RPMI7951 (cell line): ENCODE results near the gene CAMKV. TPM values are rescaled to one million over a fixed set of nuclear protein-coding genes. Genes with fewer than 3 reads are reported as not detected.
"Not testable (repeated sequence)": the region's sequence is repeated elsewhere in the genome, so short reads cannot be mapped to it uniquely, and the experiment has no call there.

Experiments used
- DNase-seq: peaks from one replicate; pipeline ENCODE4 v3.0.0-alpha.2; 2012; ENCODE audit warnings: low read depth
- total RNA-seq: library from RNA; depleted of rRNA; stranded (reverse); fragments of >200 nt; shearing (Covaris generic); gene quantifications from 2 replicates; pipeline ENCODE4 v1.2.3, GENCODE V29; 2014; rRNA removed

The CAMKV gene
- total RNA-seq, 1 experiment from 2014 or later, result not detected

DNA sequence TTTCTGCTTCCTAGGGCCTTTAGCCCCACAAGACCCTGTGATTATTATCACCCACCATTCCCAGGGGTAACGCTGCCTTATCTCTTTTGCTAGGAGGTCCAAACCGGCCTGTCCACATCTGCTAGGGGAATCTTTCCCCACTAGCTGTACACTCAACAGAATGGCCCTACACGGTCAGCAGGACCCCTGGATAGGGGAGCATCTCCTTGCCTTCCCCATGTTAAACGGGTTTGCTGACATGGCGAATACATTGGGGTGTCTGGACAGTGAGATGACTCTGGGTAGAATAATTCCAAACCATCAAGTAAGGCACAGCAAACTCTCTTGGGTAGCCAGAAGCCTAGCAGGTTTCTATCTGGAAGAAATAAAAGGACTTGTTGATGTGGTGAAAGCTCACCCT lies 14.0 kb downstream of the CAMKV start:
- DNase-seq, result no peak

DNA sequence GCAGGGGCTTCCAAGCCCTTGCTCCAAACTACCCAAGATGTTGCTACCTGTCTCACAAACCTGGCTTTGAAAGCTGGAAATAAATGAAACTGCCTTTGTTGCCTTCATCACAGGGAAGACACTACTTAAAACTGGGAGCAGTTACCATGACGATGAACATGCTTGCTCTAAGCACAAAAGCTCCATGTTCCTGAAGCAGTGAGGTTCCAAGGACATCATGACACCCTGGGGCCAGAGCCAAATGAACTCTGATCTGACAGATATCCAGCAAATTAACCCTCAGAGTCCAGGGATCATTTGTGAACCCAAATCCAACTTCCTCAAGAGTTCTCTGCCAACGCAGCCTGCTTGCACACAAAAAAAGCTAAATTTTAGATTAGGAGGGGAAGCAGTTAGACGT lies 24.0 kb downstream of the CAMKV start:
- DNase-seq, result no peak

DNA sequence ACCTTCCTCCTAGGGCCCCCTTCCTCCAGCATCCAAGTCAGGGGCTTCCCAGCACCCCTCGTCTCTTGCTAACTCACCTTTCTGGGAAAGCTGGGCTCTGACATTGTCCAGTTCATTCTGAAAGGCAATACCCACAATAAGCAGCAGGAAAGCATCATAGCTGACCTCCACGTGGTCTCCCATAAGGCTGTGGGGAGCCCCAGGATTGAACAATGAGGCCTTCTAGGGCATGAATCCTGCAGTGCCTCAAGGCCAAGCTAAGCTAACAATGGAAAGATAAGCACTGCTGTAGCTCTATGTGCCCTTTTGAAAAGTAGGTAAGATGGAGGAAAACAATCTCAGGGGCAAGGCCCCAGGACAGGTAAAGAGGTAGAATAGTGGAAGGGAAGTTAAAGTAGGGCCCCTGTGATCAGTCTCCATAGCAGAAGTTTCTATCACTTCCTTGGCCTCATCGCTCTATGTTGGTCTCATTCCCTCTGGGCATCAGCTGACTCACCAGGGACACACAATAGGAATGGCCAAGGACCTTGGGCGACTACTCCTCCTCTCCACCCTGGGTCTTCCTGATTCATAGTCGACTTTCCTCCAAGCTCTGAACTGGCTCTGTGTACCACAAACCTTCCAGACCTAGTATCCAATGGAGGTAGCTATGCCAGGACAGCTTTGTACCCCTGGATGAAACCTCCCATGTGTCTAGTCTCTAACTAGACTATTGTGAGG lies 25.1 kb downstream of the CAMKV start:
- peak; percentile 21 for DNase-seq

DNA sequence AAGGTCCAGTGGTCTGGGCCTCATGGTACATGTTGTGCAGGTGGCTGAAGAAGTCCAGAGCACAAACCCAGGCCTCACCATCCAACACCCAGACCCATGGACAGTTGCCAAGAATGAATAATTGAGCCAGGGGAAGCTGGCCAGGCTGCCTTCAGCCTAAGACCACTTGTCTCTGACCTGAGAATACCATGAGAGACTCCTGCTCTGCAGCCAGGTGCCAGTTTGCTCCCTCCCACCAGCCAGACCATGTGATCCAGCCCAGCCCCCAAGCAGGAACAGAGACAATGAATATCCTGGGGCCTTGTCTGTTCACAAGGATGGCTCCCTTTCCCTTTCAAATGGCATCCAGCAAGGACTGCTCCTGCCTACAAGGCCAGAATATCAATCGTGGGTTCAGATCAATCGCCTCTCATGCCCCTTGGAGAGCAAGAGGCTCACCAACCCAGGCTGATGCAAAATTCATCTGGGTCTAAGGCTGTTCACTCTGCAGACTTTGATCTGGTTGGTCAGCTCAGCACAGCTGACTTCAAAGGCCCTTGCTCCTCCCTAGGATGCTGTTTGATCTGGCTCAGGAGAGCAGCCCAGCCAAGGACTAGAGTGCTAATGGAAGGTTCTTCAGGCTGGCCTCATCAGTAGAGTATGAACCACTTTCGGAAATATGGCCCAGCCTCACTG lies 26.7 kb downstream of the CAMKV start:
- DNase-seq, result no peak

DNA sequence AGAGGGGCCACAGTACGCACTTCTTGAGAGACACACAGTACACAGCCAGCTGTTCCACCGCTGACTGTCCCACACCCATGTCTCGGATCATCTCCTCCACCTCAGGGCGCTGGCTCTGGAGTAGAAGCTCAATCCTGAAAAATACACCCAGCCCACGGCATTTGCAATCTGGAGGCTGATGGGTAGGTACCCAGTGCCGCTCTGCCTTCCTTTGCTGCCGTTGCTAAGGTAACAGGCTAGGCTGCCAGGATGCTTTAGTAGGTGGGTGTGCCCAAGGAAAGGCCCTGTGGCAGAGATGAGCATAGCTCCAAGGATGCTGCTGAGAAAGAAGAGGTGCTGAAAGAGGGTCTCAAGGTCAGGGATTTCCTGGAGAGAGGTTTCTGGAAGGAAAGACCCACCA lies 27.9 kb downstream of the CAMKV start:
- no peak for DNase-seq

DNA sequence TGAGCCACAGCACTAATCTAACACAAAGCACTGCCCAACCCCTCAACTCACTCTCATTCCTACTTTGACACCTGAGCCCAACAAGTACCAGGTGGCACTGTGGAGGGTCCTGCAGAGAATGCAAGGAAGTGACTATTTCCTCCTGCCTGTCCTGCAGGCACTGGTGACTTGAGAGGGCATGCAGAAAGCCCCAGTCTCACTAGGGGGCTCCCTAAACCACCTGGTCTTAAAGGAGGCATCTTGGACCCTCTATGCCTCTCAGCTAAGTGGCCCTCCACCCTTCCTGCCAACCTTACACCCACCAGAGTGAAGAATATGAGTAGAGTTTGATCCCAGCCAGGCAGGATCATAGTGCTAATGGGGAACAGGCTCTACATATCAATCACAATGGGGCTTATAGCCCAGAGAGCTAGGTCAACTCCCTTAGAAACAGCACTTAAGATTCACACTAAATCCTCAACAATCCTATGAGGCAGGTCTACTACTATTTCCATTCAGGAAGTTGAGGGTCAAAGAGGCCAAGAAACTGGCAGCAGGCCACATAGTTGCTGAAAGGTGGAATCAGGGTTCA lies 28.5 kb downstream of the CAMKV start:
- peak; percentile 23 for DNase-seq

DNA sequence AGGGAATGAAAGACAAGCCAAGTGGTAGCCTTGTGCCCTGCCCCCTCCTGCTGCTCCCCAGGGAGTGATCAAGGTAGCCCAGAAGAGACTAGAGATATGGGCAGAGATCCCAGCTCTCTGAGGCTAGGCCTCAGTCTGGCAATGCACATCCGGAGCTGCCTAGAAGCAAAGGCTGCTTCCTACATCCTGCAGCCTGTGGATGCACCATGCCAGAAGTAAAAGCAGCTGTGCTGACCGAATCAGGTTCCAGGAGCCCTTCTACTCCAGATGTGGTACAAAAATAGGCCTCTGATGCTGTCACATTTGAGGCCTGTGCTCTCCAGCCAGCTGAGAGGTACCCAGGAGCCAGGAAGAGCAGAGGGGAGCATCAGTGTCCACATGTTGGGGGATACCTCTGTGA lies 29.3 kb downstream of the CAMKV start:
- no peak for DNase-seq

DNA sequence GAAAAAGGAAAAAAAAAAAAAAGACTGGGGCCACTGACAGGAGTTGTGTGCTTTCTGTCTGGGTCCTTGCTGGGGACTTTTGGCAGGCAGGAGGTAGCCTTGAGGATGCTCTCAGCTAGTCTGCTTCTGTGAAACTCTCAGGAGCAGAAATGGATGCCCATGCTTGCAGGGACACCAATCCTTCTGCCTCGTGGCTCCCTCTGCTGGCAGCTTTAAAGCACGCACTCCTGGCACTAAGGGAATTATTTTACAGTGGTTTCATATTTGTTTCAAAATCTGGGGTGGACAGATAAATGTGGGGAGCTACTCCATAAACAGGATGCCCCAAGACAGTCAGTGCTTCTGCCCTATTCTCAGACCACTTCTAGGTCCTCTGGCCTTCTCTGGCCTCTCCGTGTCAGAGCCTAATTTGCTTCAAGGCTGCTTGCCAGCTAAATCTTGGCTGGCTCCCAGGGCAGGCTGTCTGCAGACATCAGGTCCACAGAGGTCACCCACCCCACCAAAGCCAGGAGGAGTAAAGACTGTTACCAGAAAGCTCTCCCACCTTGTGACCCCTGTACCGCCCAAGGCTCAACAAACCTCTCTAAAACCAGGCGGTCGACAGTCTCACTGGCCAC lies 30.4 kb downstream of the CAMKV start:
- peak; percentile 69 for DNase-seq

DNA sequence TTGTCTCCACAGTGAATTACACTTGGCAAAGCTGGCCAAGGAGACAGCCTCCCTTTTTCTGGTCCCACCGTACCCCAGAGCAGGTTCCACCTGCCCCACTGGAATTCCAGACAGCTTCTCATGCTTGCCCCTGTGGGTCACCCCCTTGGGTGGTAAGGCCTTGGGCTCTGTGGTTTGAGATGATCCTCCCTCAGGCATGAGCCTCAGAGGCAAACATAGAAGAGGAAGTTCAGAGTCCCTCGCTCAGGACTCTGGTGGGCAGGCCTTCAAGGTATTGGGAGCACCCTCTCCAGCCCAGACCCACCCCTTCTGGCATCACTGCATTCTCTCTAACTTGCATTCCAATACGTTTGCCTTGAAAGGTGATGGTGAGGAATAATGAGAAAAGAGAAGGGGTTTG lies 38.4 kb downstream of the CAMKV start:
- DNase-seq, result no peak

DNA sequence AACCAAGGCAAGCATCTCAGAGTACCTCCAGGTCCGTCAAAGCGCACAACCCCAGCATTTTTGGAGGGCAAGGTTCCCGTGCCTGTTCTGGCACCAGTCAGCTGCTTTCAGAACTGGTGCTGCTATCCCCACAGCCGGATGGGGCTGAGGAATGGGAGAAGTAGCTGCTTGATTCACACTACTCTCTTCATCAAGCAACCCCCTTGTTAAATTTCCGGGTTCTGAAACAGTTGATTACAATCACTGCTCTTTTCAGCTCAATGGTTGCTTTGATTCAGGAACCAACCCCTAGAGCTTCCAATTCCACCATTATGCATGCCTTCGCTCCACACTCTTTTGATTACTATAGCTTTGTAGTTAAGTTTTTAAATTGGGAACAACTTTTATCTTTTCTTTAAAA lies 43.7 kb downstream of the CAMKV start:
- DNase-seq, result peak; percentile 8

DNA sequence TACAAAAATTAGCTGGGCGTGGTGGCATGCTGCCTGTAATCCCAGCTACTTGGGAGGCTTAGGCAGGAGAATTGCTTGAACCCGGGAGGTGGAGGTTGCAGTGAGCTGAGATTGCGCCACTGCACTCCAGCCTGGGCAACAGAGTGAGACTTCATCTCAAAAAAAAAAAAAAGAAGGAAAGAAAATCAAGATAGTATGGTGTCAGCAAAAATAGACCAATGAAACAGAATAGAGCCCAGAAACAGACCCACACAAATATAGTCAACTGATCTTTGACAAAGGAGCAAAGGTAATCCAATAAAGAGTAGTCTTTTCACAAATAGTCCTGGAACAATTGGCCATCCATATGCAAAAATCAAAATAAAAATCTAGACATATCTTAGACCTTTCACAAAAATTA lies 46.6 kb downstream of the CAMKV start:
- DNase-seq, result not testable (repeated sequence)

DNA sequence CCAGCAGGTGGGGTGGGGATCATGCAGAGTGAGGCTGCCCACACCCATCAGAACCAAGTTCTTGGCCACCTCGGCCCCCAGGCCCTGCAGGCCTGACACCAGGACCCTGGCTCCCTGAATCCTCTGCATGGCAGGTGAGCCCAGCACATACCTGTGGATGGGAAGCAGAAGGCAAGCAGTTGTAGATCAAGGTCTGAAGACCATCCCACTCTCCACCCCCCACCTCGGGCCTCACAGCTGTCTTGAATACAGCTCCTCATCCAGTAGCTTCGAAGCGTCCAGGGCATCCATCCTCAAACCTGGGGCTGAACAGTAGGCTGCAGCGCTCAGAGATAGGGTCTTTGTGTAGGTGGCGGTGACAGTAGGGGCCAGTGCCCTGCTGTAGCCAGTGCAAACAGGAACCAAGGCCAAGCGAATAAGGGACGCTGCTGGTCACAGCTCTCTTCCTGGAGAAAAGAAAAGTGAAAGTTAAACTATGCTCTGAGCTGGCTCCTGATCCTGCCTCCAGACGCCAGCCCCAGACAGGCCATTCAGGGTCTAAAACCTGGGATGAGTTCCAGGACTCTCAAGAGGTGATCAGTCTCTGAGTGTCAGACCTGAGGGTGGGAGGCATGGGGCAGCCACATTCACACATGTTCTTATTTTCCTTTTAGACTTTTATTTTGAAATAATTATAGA lies 56.1 kb downstream of the CAMKV start, which contains the start of gene UBA7:
TSS of gene UBA7 (minus strand) at position 457 of the 678 bp plus-strand sequence. CDS start at position 291, 166 bp downstream.
- DNase-seq, result peak; percentile 88

DNA sequence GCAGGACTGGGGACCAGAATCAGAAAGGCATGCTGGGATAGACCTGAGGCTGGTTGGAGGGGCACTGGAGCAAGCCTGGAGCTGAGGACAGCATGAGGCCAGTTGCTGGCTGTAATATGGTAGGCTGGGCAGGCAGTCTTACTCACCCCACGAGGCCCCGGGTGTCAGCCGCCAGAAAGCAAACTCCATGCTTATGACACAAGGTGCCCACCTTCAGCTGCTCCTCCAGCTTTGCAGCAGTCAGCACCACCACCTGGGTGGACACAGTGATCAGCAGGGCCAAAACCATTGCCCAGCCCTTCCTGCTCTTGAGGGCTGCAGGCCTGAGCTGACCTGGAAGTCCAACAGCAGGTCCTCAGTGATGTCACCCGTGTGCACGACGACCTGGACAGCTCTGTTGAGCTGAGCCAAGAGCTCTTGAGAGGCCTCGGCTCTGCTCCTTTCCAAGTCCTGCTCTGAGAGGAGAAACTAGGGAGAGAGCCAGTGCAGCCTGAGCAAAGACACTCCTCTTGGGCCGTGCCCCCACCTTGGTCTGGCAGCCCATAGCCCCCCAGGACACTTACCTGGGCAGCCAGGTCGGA lies 56.7 kb downstream of the CAMKV start:
- DNase-seq, result no peak

Other genes with a start within 250 kb of the CAMKV start
- gene APEH, start 195.6 kb downstream of the CAMKV start, total RNA-seq, result 103 and 108 TPM in 2 replicates
- 0.88 and 3.4 TPM in 2 replicates for gene MST1, start 180.4 kb downstream of the CAMKV start, total RNA-seq
- 11.0 and 17.4 TPM in 2 replicates for gene RNF123, start 180.3 kb downstream of the CAMKV start, total RNA-seq
- gene AMIGO3, start 150.2 kb downstream of the CAMKV start, total RNA-seq, result 1.1 and 4.3 TPM in 2 replicates
- 28.5 and 49.1 TPM in 2 replicates for gene GMPPB, start 146.0 kb downstream of the CAMKV start, total RNA-seq
- gene IP6K1, start 83.4 kb downstream of the CAMKV start, total RNA-seq, result 26.4 and 32.5 TPM in 2 replicates
- not detected in 2 replicates for gene CDHR4, start 70.0 kb downstream of the CAMKV start, total RNA-seq
- gene INKA1, start 66.6 kb downstream of the CAMKV start, total RNA-seq, result 4.1 and 6.6 TPM in 2 replicates
- gene UBA7, start 56.0 kb downstream of the CAMKV start, total RNA-seq, result 22.3 and 27.2 TPM in 2 replicates
- 13.5 and 15.0 TPM in 2 replicates for gene TRAIP, start 13.3 kb downstream of the CAMKV start, total RNA-seq
- 0.29 and 0.36 TPM in 2 replicates for gene MST1R, start 34.0 kb upstream of the CAMKV start, total RNA-seq
- gene MON1A, start 59.9 kb upstream of the CAMKV start, total RNA-seq, result 12.6 and 16.3 TPM in 2 replicates
- 38.0 and 38.9 TPM in 2 replicates for gene RBM6, start 70.2 kb upstream of the CAMKV start, total RNA-seq
- gene RBM5, start 219.0 kb upstream of the CAMKV start, total RNA-seq, result 81.7 and 108 TPM in 2 replicates